Retinal pigment epithelial cell (primary cell): ENCODE data around the gene EIF3K.
"Not testable (repeated sequence)": the region's sequence is repeated elsewhere in the genome, so short reads cannot be mapped to it uniquely, and the experiment has no call there.

Source experiments
- DNase-seq: peaks from one replicate; pipeline ENCODE4 v3.0.0-alpha.2; 2010; ENCODE audit warnings: low read depth
- H3K4me3 ChIP-seq: 2 replicates; pipeline ENCODE4 v1.5.1; 2011; ENCODE audit warnings: mild to moderate bottlenecking, low read length, control low read depth, moderate library complexity
- CTCF ChIP-seq: conservative IDR thresholded peaks from 2 replicates; pipeline ENCODE4 v1.5.1; 2011; ENCODE audit warnings: low read depth, low read length, control low read depth, inconsistent platforms

Gene EIF3K

GRCh38 chr19:38618590-38619360 is at the start of gene EIF3K:
Gene EIF3K, plus strand, starts transcription at chr19:38619188. Its CDS starts 81 bp downstream, at chr19:38619269.
- DNase-seq: peak; percentile 93
- no peak for TF ChIP-seq CTCF
- H3K4me3 ChIP-seq: peak within 1 kb of the TSS; percentile 100

GRCh38 chr19:38569368-38569983 is 49.5 kb upstream of the EIF3K start:
- no peak for DNase-seq
- no peak for TF ChIP-seq CTCF
- no peak overlapping the region for H3K4me3 ChIP-seq

GRCh38 chr19:38571682-38572081 is 47.3 kb upstream of the EIF3K start:
- H3K4me3 ChIP-seq: no peak overlapping the region
- DNase-seq: no peak
- TF ChIP-seq CTCF: no peak

GRCh38 chr19:38577826-38578225 is 41.2 kb upstream of the EIF3K start:
- no peak for DNase-seq
- TF ChIP-seq CTCF: no peak
- H3K4me3 ChIP-seq: no peak overlapping the region

- H3K4me3 ChIP-seq, DNase-seq: not testable (repeated sequence)
These were observed 39.7 kb upstream of the EIF3K start for GRCh38 chr19:38579304-38579703.

- H3K4me3 ChIP-seq: no peak overlapping the region
- no peak for DNase-seq
- no peak for TF ChIP-seq CTCF
These were observed 38.9 kb upstream of the EIF3K start for GRCh38 chr19:38580080-38580479.

- no peak for TF ChIP-seq CTCF
- H3K4me3 ChIP-seq: no peak overlapping the region
- DNase-seq: no peak
These were observed 35.6 kb upstream of the EIF3K start for GRCh38 chr19:38583219-38583984.
